ENCODE results near the gene LRCH3. TPM values are rescaled to one million over a fixed set of nuclear protein-coding genes. Genes with fewer than 3 reads are reported as not detected.

LRCH3 gene
- total and polyA plus RNA-seq, 12 donors: 7.4 to 54.9 (median 40.8) TPM

Small RNA genes within 50 kb of the gene (small RNA-seq; reads per million reads assigned to genes)
- 0 reads per million in 2 donors for gene RNU6-858P

Other genes starting within 250 kb of the LRCH3 start
- 10 to 100 TPM in 5 of 9 donors, 1 to 10 TPM in 4; 5.7 to 31.1 (median 11.0) TPM for gene BDH1, start 235.3 kb upstream of the LRCH3 start, total RNA-seq
- gene BDH1, start 235.3 kb upstream of the LRCH3 start, polyA plus RNA-seq: 10 to 100 TPM in 2 of 3 donors, 1 to 10 TPM in 1; 6.0 to 19.7 (median 12.0) TPM
- 10 to 100 TPM in 8 of 9 donors, 1 to 10 TPM in 1; 8.9 to 43.8 (median 21.4) TPM for gene RUBCN, start 54.4 kb upstream of the LRCH3 start, total RNA-seq
- gene RUBCN, start 54.4 kb upstream of the LRCH3 start, polyA plus RNA-seq: 10 to 100 TPM in 2 of 3 donors, 1 to 10 TPM in 1; 7.7 to 22.7 (median 13.4) TPM
- 10 to 100 TPM; 12.5 to 62.3 (median 48.2) TPM for gene FYTTD1, start 41.4 kb upstream of the LRCH3 start, total RNA-seq
- 10 to 100 TPM; 10.1 to 70.4 (median 12.3) TPM for gene FYTTD1, start 41.4 kb upstream of the LRCH3 start, polyA plus RNA-seq
- 1,000 to 10,000 TPM in 5 of 9 donors, 100 to 1,000 TPM in 4; 564 to 1,614 (median 1,018) TPM for gene RPL35A, start 158.9 kb downstream of the LRCH3 start, total RNA-seq
- gene RPL35A, start 158.9 kb downstream of the LRCH3 start, polyA plus RNA-seq: 1,000 to 10,000 TPM in 2 of 3 donors, 100 to 1,000 TPM in 1; 944 to 1,561 (median 1,277) TPM
- gene LMLN, start 169.0 kb downstream of the LRCH3 start, total RNA-seq: 10 to 100 TPM in 2 of 9 donors, 1 to 10 TPM in 7; 3.0 to 11.2 (median 6.6) TPM
- gene LMLN, start 169.0 kb downstream of the LRCH3 start, polyA plus RNA-seq: 1 to 10 TPM; 3.3 to 6.7 (median 3.6) TPM